Stimulated activated memory B cell treated with anti-CD40 and anti-IgM and Interleukin-4, amounts not matched to agents 10 μg/mL and 1 μg/mL and 100 μg/mL, for 72 hours (primary cell): ENCODE measurements around the gene SNX13.
"Not testable (repeated sequence)": the region's sequence is repeated elsewhere in the genome, so short reads cannot be mapped to it uniquely, and the experiment has no call there.

Experiments used
- ATAC-seq: fragments of 150-1000 bp; cut with Tn5 transposase; 2 replicates; pipeline ENCODE4 v1.10.0; 2021
- H3K27ac Mint-ChIP-seq: one replicate; pipeline ENCODE4 v1.8.0; 2022; ENCODE audit warnings: mild to moderate bottlenecking, mixed read lengths
- H3K27me3 Mint-ChIP-seq: one replicate; pipeline ENCODE4 v1.8.0; 2022; ENCODE audit warnings: mixed read lengths
- H3K36me3 Mint-ChIP-seq: one replicate; pipeline ENCODE4 v1.8.0; 2022; ENCODE audit warnings: mixed read lengths
- H3K4me1 Mint-ChIP-seq: one replicate; pipeline ENCODE4 v1.8.0; 2022; ENCODE audit warnings: mixed read lengths
- H3K4me3 Mint-ChIP-seq: one replicate; pipeline ENCODE4 v1.8.0; 2022; ENCODE audit warnings: mild to moderate bottlenecking, moderate library complexity, mixed read lengths
- H3K9me3 Mint-ChIP-seq: one replicate; pipeline ENCODE4 v1.8.0; 2022; ENCODE audit warnings: mixed read lengths

Gene SNX13

DNA sequence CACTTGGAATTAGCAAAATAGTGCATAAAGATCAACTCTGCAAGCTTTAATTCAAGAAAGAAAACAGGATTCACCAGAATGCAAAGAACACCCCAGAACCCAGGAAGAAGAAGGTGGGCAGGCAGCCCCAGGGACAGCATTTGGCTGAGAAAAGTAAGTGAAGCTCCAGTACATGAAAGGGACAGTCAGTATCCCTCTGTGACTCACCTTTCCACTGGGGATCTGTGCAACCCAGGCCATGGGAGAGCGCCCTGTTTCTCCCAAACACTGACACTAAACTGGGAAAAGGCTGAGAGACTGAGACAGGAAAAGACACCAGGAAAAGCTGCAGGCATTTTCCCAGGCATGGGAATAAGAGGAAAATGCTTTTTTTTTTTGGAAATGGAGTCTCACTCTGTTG is 28.2 kb downstream of the SNX13 start:
- Mint-ChIP-seq H3K27ac (no peak overlapping the region), H3K9me3 (peaks cover 3% of the 10 kb centered on the region), H3K27me3 (no peaks in the 10 kb centered on the region), H3K36me3 (peaks cover 45% of the 10 kb centered on the region), H3K4me1 (peaks cover 28% of the 10 kb centered on the region), H3K4me3 (no peak overlapping the region)
- ATAC-seq, result no peak

DNA sequence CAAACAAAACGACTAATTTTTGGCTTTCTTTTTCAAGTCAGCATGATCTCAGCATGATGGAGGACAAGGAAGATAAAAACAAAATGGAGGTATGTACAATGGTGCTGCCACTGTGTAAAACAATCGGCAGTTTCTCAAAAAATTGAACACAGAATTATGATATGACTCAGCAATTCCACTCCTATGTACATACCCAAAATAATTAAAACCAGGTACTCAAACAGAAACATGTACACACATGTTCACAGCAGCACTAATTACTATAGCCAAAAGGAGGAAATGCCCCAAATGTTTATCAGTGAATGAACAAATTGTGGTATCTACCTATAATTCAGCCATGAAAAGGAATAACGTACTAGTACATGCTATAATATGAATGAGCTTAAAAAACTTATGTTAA is 29.9 kb downstream of the SNX13 start:
- Mint-ChIP-seq H3K27me3 (no peaks in the 10 kb centered on the region), H3K4me3 (no peak overlapping the region), H3K27ac (no peak overlapping the region), H3K36me3 (peaks cover 48% of the 10 kb centered on the region), H3K4me1 (peaks cover 28% of the 10 kb centered on the region), H3K9me3 (peaks cover 3% of the 10 kb centered on the region)
- no peak for ATAC-seq

DNA sequence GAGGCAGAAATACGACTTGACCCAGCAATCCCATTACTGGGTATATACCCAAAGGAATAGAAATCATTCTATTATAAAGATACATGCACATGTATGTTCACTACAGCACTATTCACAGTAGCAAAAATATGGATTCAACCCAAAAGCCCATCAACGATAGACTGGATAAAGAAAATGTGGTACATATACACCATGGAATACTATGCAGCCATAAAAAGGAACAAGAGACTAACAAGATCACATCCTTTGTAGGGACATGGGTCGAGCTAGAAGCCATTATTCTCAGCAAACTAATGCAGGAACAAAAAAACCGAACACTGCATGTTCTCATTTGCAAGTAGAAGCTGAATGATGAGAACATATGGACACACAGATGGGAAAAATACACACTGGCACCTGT is 31.0 kb downstream of the SNX13 start:
- not testable (repeated sequence) for ATAC-seq, H3K27me3 Mint-ChIP-seq, H3K4me3 Mint-ChIP-seq, H3K9me3 Mint-ChIP-seq, H3K27ac Mint-ChIP-seq
- Mint-ChIP-seq H3K36me3 (peaks cover 48% of the 10 kb centered on the region), H3K4me1 (peaks cover 34% of the 10 kb centered on the region)

DNA sequence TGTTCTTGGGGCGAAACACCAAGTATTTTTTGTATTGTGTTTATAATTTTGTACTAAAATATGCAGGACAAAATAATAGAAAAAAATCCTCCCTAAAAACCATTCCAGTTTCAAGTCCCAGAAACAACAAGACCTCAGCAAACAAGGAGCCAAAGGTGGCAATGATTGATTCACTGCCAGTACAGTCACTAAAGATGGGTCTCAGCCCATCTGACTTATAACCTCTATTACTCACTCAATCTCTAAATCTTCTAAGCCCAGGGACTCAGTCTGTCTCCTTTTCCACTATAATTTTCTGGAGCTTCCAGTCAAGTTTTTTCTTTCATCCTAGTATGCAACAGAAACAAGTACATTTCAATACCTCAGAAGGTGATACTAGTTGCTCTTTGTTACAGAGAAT is 33.3 kb downstream of the SNX13 start:
- no peak overlapping the region for H3K27ac Mint-ChIP-seq
- H3K4me3 Mint-ChIP-seq, result no peak overlapping the region
- H3K27me3 Mint-ChIP-seq, result no peaks in the 10 kb centered on the region
- ATAC-seq, result no peak
- peaks cover 45% of the 10 kb centered on the region for H3K36me3 Mint-ChIP-seq
- H3K9me3 Mint-ChIP-seq, result peaks cover 3% of the 10 kb centered on the region
- peaks cover 35% of the 10 kb centered on the region for H3K4me1 Mint-ChIP-seq

DNA sequence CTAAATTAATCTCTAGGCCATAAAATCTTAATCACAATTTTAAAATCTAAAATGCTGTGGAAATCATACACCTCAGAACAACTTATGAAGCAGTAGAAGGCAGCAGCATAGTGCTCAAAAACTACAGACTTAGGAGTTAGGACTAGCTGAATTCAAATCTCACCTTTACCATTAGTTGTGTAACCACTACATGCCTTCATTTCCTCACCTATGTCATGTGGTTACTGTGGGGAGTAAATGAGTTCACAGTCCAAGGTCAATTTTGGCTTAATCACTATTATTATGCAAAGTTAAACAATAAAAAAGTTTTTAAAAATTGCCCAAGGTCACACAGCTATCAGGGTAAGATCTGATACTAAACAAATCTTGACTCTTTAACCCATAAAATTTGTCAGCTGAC is 37.0 kb downstream of the SNX13 start:
- no peak for ATAC-seq
- H3K27me3 Mint-ChIP-seq, result no peaks in the 10 kb centered on the region
- H3K36me3 Mint-ChIP-seq, result peaks cover 14% of the 10 kb centered on the region
- no peak overlapping the region for H3K27ac Mint-ChIP-seq
- H3K9me3 Mint-ChIP-seq, result no peaks in the 10 kb centered on the region
- peaks cover 42% of the 10 kb centered on the region for H3K4me1 Mint-ChIP-seq
- H3K4me3 Mint-ChIP-seq, result no peak overlapping the region

DNA sequence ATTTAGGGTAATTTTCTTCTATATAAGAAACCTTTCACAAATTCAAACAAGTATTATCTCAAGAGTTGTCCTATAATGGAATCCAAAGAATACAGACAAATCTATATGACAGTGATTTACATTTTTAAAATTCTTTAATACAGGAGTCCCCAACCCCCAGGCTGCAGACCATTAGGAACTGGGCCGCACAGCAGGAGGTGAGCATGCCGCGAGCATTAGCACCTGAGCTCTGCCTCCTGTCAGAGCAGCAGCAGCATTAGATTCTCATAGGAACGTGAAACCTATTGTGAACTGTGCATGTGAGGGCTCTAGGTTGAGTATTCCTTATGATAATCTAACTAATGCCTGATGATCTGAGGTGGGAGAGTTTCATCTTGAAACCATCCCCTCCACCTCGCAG is 37.7 kb downstream of the SNX13 start:
- Mint-ChIP-seq H3K4me1 (peaks cover 35% of the 10 kb centered on the region), H3K4me3 (no peak overlapping the region), H3K27ac (no peak overlapping the region), H3K9me3 (no peaks in the 10 kb centered on the region), H3K36me3 (peaks cover 7% of the 10 kb centered on the region), H3K27me3 (no peaks in the 10 kb centered on the region)
- no peak for ATAC-seq

DNA sequence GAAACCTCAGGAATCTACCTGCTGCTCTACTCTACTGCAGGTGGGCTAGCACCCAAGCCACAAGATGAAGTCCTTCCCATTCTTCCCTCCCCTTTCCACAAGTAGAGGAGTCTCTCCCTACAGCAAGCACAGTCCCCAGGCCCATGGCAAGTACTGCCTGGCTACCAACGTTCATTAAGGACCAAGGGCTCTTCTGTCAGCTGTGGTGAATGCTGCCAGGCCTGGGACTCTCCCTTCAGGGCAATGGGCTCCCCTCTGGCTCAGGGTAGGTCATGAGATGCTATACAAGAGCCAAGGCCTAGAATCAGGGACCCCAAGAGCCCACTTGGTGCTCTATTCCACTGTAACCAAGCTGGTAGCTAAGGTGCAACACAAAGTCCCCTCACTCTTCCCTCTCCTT is 39.8 kb downstream of the SNX13 start:
- ATAC-seq, result no peak
- Mint-ChIP-seq H3K27me3 (no peaks in the 10 kb centered on the region), H3K9me3 (no peaks in the 10 kb centered on the region), H3K4me1 (peaks cover 34% of the 10 kb centered on the region), H3K4me3 (no peak overlapping the region), H3K36me3 (peaks cover 6% of the 10 kb centered on the region), H3K27ac (no peak overlapping the region)

DNA sequence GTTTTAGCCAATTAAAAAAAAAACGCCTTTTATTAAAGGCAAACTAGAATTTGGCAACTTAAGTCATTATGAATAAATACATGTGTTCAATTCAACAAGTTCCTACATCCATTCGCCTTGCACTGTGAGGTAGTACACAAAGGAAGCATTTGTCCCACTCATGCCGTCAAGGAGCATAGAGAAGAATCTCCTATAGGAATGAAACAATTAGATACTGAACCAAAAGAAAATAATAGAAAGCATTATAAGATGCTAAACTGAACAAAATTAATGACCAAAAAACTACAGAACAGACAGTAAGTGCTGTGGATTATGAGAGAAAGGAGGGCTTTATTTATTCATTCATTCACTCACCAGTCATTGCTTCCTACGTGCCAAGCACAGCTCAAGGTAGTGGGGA is 42.2 kb downstream of the SNX13 start:
- Mint-ChIP-seq H3K36me3 (peaks cover 6% of the 10 kb centered on the region), H3K9me3 (no peaks in the 10 kb centered on the region), H3K4me3 (no peak overlapping the region), H3K27ac (no peak overlapping the region), H3K4me1 (peaks cover 24% of the 10 kb centered on the region), H3K27me3 (no peaks in the 10 kb centered on the region)
- no peak for ATAC-seq

DNA sequence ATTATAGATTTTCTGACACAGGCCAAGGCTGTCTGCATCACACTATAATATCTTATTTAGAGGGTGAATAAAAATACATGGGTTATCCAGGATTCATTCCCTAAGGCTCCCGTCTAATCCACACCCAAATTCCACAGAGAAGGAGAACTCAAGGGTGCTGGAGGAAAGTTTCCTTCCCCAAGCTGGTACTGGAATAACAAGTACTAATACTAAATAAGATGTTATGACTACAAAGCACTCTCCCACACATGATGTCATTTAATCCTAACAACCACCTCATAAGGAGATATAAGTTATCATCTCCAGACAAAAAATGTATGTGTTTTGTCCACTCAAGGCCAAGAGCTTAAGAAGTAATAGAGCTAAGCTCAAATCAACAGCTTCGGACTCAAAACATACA is 53.0 kb downstream of the SNX13 start:
- Mint-ChIP-seq H3K4me3 (no peak overlapping the region), H3K36me3 (peaks cover 38% of the 10 kb centered on the region), H3K9me3 (no peaks in the 10 kb centered on the region), H3K27me3 (no peaks in the 10 kb centered on the region), H3K4me1 (no peaks in the 10 kb centered on the region), H3K27ac (no peak overlapping the region)
- no peak for ATAC-seq

DNA sequence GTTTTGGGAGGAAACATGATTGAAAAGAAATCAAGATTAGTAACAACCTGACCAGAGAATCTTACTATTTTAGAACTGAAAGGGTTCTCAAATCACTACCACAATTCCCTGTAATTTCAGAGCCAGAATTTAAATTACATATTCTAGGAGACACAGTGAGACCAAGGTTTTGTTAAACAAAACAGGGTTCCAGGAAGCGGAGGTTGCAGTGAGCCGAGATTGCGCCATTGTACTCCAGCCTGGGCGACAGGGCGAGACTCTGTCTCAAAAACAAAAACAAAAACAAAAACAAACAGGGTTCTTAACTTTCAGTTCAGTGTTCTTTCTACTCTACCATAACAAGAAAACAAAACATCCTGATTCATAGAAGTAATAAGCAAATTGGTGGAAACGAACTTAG is 57.6 kb downstream of the SNX13 start:
- no peak for ATAC-seq
- H3K27ac Mint-ChIP-seq, result no peak overlapping the region
- H3K36me3 Mint-ChIP-seq, result peaks cover 41% of the 10 kb centered on the region
- H3K4me3 Mint-ChIP-seq, result no peak overlapping the region
- H3K27me3 Mint-ChIP-seq, result no peaks in the 10 kb centered on the region
- H3K4me1 Mint-ChIP-seq, result no peaks in the 10 kb centered on the region
- H3K9me3 Mint-ChIP-seq, result no peaks in the 10 kb centered on the region

DNA sequence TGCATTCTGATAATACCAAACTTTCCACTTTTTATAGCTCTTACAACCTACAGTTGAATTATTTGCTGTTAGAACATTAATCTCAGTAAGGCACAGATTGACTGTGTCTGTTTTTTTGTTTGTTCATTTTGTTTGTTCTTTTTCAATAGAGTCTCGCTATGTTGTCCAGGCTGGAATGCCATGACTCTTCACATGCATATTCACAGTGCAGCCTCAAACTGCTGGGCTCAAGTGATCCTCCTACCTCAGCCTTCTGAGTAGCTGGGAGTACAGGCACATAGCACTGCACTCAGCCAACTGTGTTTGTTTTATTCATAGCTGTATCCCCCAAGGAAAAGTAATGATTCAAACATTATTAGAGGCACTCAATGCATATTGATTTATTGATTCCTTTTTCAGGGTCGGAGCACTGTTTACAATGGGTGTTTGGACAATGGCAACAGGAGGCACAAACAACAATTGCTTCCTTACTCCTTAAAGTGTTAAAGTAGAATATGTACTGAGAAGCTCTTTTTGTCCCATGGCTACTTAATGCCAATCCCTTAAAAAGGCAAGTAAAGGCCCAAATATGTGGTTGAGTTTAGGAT is 61.1 kb downstream of the SNX13 start:
- Mint-ChIP-seq H3K27ac (no peak overlapping the region), H3K4me3 (no peak overlapping the region), H3K9me3 (no peaks in the 10 kb centered on the region), H3K36me3 (peaks cover 31% of the 10 kb centered on the region), H3K4me1 (no peaks in the 10 kb centered on the region), H3K27me3 (no peaks in the 10 kb centered on the region)
- ATAC-seq, result no peak

DNA sequence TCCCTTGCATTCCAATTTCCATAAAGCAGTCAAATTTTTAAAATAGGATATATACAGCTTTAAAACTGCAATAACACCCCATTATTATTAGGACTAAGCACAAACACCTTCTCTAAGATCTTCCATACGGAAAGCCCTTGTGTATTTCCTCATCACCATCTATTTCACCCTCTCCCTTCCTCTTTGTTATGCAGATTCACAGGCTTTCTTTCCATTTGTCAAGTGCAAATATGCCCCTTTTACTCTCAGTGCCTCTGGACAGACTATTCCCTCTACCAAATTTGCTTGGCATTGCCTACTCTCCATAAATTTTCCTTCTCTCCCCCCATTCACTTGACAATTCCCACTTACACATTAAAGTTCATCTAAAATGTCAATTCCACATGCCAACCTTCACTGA is 61.7 kb downstream of the SNX13 start:
- no peak for ATAC-seq
- Mint-ChIP-seq H3K27ac (no peak overlapping the region), H3K9me3 (no peaks in the 10 kb centered on the region), H3K4me3 (no peak overlapping the region), H3K4me1 (no peaks in the 10 kb centered on the region), H3K27me3 (no peaks in the 10 kb centered on the region), H3K36me3 (peaks cover 37% of the 10 kb centered on the region)

DNA sequence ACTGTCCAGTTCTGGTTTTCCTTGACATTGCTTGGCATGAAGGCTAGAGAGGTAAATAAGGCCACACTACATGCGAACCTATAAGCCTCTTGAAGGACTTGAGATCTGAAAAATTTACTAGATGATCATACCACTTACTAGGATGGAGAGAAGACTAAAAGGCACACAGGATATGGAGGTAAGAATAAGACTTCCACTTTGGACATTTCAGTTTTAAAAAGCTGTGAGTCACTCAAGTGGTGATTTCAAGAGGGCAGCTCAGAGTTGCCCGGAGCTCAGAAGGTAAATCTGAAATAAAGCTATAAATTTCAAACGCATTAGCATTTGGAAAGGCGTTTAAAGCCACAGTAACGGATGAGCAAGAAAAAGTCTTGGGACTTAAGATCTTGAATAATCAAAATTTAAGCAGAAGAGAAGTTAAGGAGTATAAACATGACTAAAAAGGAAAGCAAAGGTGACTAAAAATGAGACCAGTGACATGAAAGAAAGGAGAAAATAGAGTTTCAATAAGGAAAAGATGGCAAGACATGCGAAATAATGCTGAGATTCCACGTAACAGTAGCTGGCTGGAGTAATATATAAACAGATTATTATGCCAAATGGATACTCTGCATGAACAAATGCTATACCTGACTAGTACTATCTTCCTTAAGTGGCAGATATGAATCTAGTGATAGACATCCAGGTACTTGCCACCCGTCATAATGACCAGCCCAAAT is 68.3 kb downstream of the SNX13 start:
- H3K9me3 Mint-ChIP-seq, result no peaks in the 10 kb centered on the region
- peaks cover 7% of the 10 kb centered on the region for H3K4me1 Mint-ChIP-seq
- no peak overlapping the region for H3K27ac Mint-ChIP-seq
- no peaks in the 10 kb centered on the region for H3K27me3 Mint-ChIP-seq
- no peak overlapping the region for H3K4me3 Mint-ChIP-seq
- H3K36me3 Mint-ChIP-seq, result peaks cover 55% of the 10 kb centered on the region
- ATAC-seq, result no peak

DNA sequence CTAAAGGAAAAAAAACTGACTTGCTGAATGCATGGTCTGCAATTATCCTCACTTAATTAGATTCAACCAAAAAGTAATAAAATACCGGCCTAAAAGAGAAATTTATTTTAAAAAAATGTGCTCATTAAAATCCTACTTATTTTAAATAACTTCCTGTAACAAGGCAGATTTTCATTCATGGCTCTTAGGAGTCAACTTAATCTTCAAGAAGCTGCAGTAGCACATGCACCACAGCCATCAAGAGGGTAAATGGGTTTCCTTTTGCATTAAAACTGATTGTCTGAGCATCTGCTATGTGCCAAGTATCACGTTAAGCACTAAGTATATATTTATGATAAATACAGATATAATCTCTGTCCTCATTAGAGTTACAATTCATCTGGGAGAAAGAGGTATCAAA is 69.9 kb downstream of the SNX13 start:
- no peak overlapping the region for H3K27ac Mint-ChIP-seq
- no peaks in the 10 kb centered on the region for H3K27me3 Mint-ChIP-seq
- H3K9me3 Mint-ChIP-seq, result peaks cover 6% of the 10 kb centered on the region
- H3K36me3 Mint-ChIP-seq, result peaks cover 70% of the 10 kb centered on the region
- no peak overlapping the region for H3K4me3 Mint-ChIP-seq
- H3K4me1 Mint-ChIP-seq, result peaks cover 7% of the 10 kb centered on the region
- ATAC-seq, result no peak

DNA sequence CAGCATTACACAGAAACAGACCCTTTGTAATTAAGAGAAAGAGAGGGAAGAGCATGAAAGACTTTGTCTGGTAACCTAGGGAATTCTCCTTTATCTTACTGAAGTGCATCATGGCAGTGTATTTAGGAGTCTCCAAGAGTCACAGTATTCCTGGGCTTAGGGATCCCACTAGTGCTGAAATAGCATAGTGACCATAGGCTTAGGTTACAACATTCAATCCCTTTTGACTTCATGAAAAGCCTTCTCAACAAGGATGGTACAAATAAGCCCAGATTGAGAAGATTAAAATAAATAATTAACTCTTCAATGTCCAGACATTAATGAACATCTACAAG is 76.5 kb downstream of the SNX13 start:
- peaks cover 82% of the 10 kb centered on the region for H3K36me3 Mint-ChIP-seq
- H3K27ac Mint-ChIP-seq, result no peak overlapping the region

DNA sequence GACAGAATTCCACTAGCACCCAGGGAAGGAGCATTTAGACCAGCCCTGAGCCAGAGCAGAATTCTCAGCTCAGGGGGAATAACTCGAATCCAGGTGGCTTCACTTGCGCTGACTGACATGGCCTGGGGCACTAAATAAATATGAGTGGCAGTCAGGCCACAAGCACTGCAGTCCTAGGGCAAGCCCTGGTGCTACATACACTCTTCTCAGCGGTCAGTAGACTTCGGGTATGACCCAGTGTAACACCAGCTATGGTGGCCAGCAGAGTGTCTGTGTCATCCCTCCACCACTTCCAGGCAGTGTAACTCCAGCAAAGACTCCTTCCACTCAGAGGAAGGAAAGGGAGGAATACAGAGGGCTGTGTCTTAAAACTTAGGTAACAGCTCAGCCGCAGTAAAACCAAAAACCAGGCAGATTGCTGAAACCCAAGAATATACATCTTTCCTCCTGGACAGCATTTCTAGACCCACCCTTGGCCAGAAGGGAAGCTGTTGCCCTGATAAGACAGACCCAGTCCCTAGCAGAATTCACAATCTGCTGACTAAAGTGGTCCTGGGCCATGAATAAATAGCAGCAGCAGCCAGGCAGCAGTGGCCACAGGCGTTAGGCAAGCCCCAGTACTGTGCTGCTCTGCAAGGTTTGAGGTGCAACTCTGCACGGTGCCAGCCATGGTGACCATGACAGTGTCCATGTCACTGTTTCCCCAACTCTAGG is 77.0 kb downstream of the SNX13 start:
- Mint-ChIP-seq H3K36me3 (peaks cover 79% of the 10 kb centered on the region), H3K4me1 (peaks cover 7% of the 10 kb centered on the region), H3K27ac (no peak overlapping the region), H3K4me3 (no peak overlapping the region), H3K27me3 (no peaks in the 10 kb centered on the region), H3K9me3 (peaks cover 16% of the 10 kb centered on the region)
- ATAC-seq, result no peak

More for the DNA sequence above, 76.5 kb downstream of the SNX13 start:
- Mint-ChIP-seq H3K9me3 (peaks cover 16% of the 10 kb centered on the region), H3K4me3 (no peak overlapping the region), H3K4me1 (peaks cover 6% of the 10 kb centered on the region), H3K27me3 (no peaks in the 10 kb centered on the region)
- no peak for ATAC-seq
